Naive thymus-derived CD8-positive, alpha-beta T cell (primary cell): ENCODE measurements around the gene NFAT5. TPM values are rescaled to one million over a fixed set of nuclear protein-coding genes. Genes with fewer than 3 reads are reported as not detected.
"Not testable (repeated sequence)": the region's sequence is repeated elsewhere in the genome, so short reads cannot be mapped to it uniquely, and the experiment has no call there.

Source experiments
- ATAC-seq, 2 donors: fragments of 150-1000 bp; cut with Tn5 transposase in 1 of 2; sonication (Bioruptor Pico), chemical (Tn5 transposase) in 1 of 2; 1 replicate in 1 of 2; 2 replicates in 1 of 2; pipeline ENCODE4 v1.10.0; 2021; ENCODE audit warnings: mild to moderate bottlenecking in 2 of 2, moderate library complexity in 2 of 2
- POLR2A ChIA-PET: fragments of 350-600 bp; sonication (Branson Sonifier 250); formaldehyde crosslinking; loops from one replicate; lab custom pipeline; 2021; ENCODE audit warnings: antibody characterized with exemption; lab: Charles Lee
- DNase-seq, 10 donors: peaks; one replicate each; pipeline versions ENCODE4 v3.0.0 to v3.0.0-alpha.2; 2020 to 2022
- H3K27ac Mint-ChIP-seq, 10 donors: one replicate each; pipeline ENCODE4 v1.8.0; 2020 to 2022; ENCODE audit warnings: mild to moderate bottlenecking in 10 of 10, mixed read lengths in 10 of 10, moderate library complexity in 4 of 10, inconsistent platforms in 1 of 10
- H3K27me3 Mint-ChIP-seq, 5 donors: one replicate each; pipeline ENCODE4 v1.8.0; 2021 to 2022; ENCODE audit warnings: mixed read lengths in 5 of 5
- H3K36me3 Mint-ChIP-seq, 3 donors: one replicate each; pipeline ENCODE4 v1.8.0; 2020 to 2022; ENCODE audit warnings: mixed read lengths in 3 of 3, mild to moderate bottlenecking in 2 of 3, inconsistent platforms in 1 of 3
- H3K4me1 Mint-ChIP-seq, 4 donors: one replicate each; pipeline ENCODE4 v1.8.0; 2021 to 2022; ENCODE audit warnings: mixed read lengths in 4 of 4
- H3K4me3 Mint-ChIP-seq, 10 donors: one replicate each; pipeline ENCODE4 v1.8.0; 2020 to 2022; ENCODE audit warnings: mild to moderate bottlenecking in 10 of 10, mixed read lengths in 10 of 10, moderate library complexity in 6 of 10, inconsistent platforms in 1 of 10
- H3K9me3 Mint-ChIP-seq, 9 donors: one replicate each; pipeline ENCODE4 v1.8.0; 2020 to 2022; ENCODE audit warnings: mixed read lengths in 9 of 9, mild to moderate bottlenecking in 3 of 9, inconsistent platforms in 1 of 9, moderate library complexity in 1 of 9
- polyA plus RNA-seq, 3 donors: library from polyadenylated mRNA; unstranded; fragments of 300-500 nt; fragmentation: Illumina TruSeq; gene quantifications; one replicate each; pipeline ENCODE4 v1.2.3, GENCODE V29; 2021
- total RNA-seq, 8 experiments: library from RNA in 2 of 8; stranded (reverse) in 2 of 8; gene quantifications; one replicate each; pipeline ENCODE4 v1.2.3 and lab custom pipeline; 2021 to 2026

The NFAT5 gene
- total and polyA plus RNA-seq, 5 experiments from 2014 or later: 3.8 to 32.2 (median 6.7) TPM

GRCh38 chr16:69633375-69633774, 67.6 kb downstream of the NFAT5 start:
- POLR2A ChIA-PET: no interaction called here
- Mint-ChIP-seq H3K27me3 (no peaks in the 10 kb centered on the region), H3K36me3 (peaks cover 8 to 56% (median 32%) of the 10 kb centered on the region in 3 donors), H3K4me1 (no peaks in the 10 kb centered on the region), H3K27ac (peak overlapping the region in 3 of 10 donors; percentile 24 to 62 (median 50)), H3K4me3 (no peak overlapping the region), H3K9me3 (peaks cover 0 to 14% (median 0%) of the 10 kb centered on the region in 9 donors)
- ATAC-seq (no peak), DNase-seq (no peak)

- H3K4me3 Mint-ChIP-seq, H3K4me1 Mint-ChIP-seq, POLR2A ChIA-PET, H3K27me3 Mint-ChIP-seq, DNase-seq, ATAC-seq, H3K27ac Mint-ChIP-seq: not testable (repeated sequence)
- peaks cover 8 to 40% (median 31%) of the 10 kb centered on the region in 3 donors for H3K36me3 Mint-ChIP-seq
- H3K9me3 Mint-ChIP-seq: peaks cover 0 to 14% (median 0%) of the 10 kb centered on the region in 9 donors
Measured at GRCh38 chr16:69636563-69637146, 70.9 kb downstream of the NFAT5 start.

- POLR2A ChIA-PET, ATAC-seq, H3K27ac Mint-ChIP-seq, H3K4me3 Mint-ChIP-seq, DNase-seq, H3K4me1 Mint-ChIP-seq, H3K27me3 Mint-ChIP-seq: not testable (repeated sequence)
- Mint-ChIP-seq H3K9me3 (peaks cover 0 to 14% (median 0%) of the 10 kb centered on the region in 9 donors), H3K36me3 (peaks cover 8 to 34% (median 31%) of the 10 kb centered on the region in 3 donors)
Measured at GRCh38 chr16:69637206-69637865, 71.6 kb downstream of the NFAT5 start.

- ATAC-seq, DNase-seq, H3K4me3 Mint-ChIP-seq, H3K4me1 Mint-ChIP-seq, H3K27ac Mint-ChIP-seq, H3K9me3 Mint-ChIP-seq, H3K27me3 Mint-ChIP-seq: not testable (repeated sequence)
- POLR2A ChIA-PET: interaction anchor here (0.7 kb wide), 1 partner anchor 122 kb away, joined by 3 read pairs; no protein-coding TSS in a partner anchor
- H3K36me3 Mint-ChIP-seq: peaks cover 5 to 19% (median 6%) of the 10 kb centered on the region in 3 donors
Measured at GRCh38 chr16:69643997-69644396, 78.2 kb downstream of the NFAT5 start.

GRCh38 chr16:69644790-69645189, 79.0 kb downstream of the NFAT5 start:
- POLR2A ChIA-PET: interaction anchor here (0.7 kb wide), 1 partner anchor 121 kb away, joined by 3 read pairs; no protein-coding TSS in a partner anchor

GRCh38 chr16:69647020-69647419, 81.3 kb downstream of the NFAT5 start:
- no peak for DNase-seq
- Mint-ChIP-seq H3K27ac (peak overlapping the region in 1 of 10 donors; percentile 2), H3K9me3 (no peaks in the 10 kb centered on the region), H3K27me3 (no peaks in the 10 kb centered on the region), H3K36me3 (peaks cover 5 to 30% (median 6%) of the 10 kb centered on the region in 3 donors), H3K4me3 (no peak overlapping the region), H3K4me1 (peaks cover 0 to 8% (median 3%) of the 10 kb centered on the region in 4 donors)
- no peak for ATAC-seq
- POLR2A ChIA-PET: interaction anchor here (0.6 kb wide), 1 partner anchor 1122 kb away, joined by 4 read pairs; no protein-coding TSS in a partner anchor

More at GRCh38 chr16:69644790-69645189, 79.0 kb downstream of the NFAT5 start:
- Mint-ChIP-seq H3K27me3 (no peaks in the 10 kb centered on the region), H3K36me3 (peaks cover 5 to 22% (median 6%) of the 10 kb centered on the region in 3 donors), H3K4me1 (peaks cover 0 to 6% (median 1%) of the 10 kb centered on the region in 4 donors), H3K9me3 (no peaks in the 10 kb centered on the region), H3K4me3 (no peak overlapping the region), H3K27ac (peak overlapping the region in 1 of 10 donors; percentile 22)
- ATAC-seq (no peak), DNase-seq (no peak)

GRCh38 chr16:69651217-69651616, 85.5 kb downstream of the NFAT5 start:
- Mint-ChIP-seq H3K27me3 (no peaks in the 10 kb centered on the region), H3K4me1 (peaks cover 0 to 3% (median under 1%) of the 10 kb centered on the region in 4 donors), H3K4me3 (no peak overlapping the region), H3K36me3 (peaks cover 5 to 62% (median 9%) of the 10 kb centered on the region in 3 donors), H3K9me3 (no peaks in the 10 kb centered on the region), H3K27ac (peak overlapping the region in 2 of 10 donors; percentile 2 to 5)
- POLR2A ChIA-PET: no interaction called here
- DNase-seq: no peak
- ATAC-seq: no peak

GRCh38 chr16:69654280-69654931, 88.6 kb downstream of the NFAT5 start:
- Mint-ChIP-seq H3K4me1 (peaks cover 0 to 3% (median under 1%) of the 10 kb centered on the region in 4 donors), H3K9me3 (no peaks in the 10 kb centered on the region), H3K27me3 (no peaks in the 10 kb centered on the region), H3K36me3 (peaks cover 0 to 65% (median 8%) of the 10 kb centered on the region in 3 donors), H3K4me3 (no peak overlapping the region), H3K27ac (peak overlapping the region in 1 of 10 donors; percentile 29)
- ATAC-seq (no peak), DNase-seq (no peak)
- POLR2A ChIA-PET: no interaction called here

GRCh38 chr16:69660166-69660565, 94.4 kb downstream of the NFAT5 start:
- Mint-ChIP-seq H3K9me3 (no peaks in the 10 kb centered on the region), H3K27me3 (no peaks in the 10 kb centered on the region), H3K4me3 (no peak overlapping the region), H3K36me3 (peaks cover 0 to 67% (median 16%) of the 10 kb centered on the region in 3 donors), H3K4me1 (no peaks in the 10 kb centered on the region), H3K27ac (no peak overlapping the region)
- ATAC-seq (no peak), DNase-seq (no peak)
- POLR2A ChIA-PET: interaction anchor here (0.6 kb wide), 1 partner anchor 253 kb away, joined by 6 read pairs; no protein-coding TSS in a partner anchor

- no peak for ATAC-seq
- Mint-ChIP-seq H3K4me1 (no peaks in the 10 kb centered on the region), H3K9me3 (no peaks in the 10 kb centered on the region), H3K27ac (peak overlapping the region in 2 of 10 donors; percentile 27 to 75), H3K4me3 (no peak overlapping the region), H3K36me3 (peaks cover 0 to 51% (median 13%) of the 10 kb centered on the region in 3 donors), H3K27me3 (no peaks in the 10 kb centered on the region)
- POLR2A ChIA-PET: no interaction called here
- DNase-seq: no peak
Measured at GRCh38 chr16:69662901-69663300, 97.1 kb downstream of the NFAT5 start.

GRCh38 chr16:69663846-69664245, 98.1 kb downstream of the NFAT5 start:
- H3K9me3 Mint-ChIP-seq: no peaks in the 10 kb centered on the region
- peaks cover 0 to 48% (median 10%) of the 10 kb centered on the region in 3 donors for H3K36me3 Mint-ChIP-seq
- H3K4me3 Mint-ChIP-seq: no peak overlapping the region
- no peak for DNase-seq
- POLR2A ChIA-PET: no interaction called here
- H3K27ac Mint-ChIP-seq: no peak overlapping the region
- no peaks in the 10 kb centered on the region for H3K4me1 Mint-ChIP-seq
- no peak for ATAC-seq
- no peaks in the 10 kb centered on the region for H3K27me3 Mint-ChIP-seq

- DNase-seq: no peak
- no peaks in the 10 kb centered on the region for H3K4me1 Mint-ChIP-seq
- no peak for ATAC-seq
- POLR2A ChIA-PET: no interaction called here
- H3K27me3 Mint-ChIP-seq: no peaks in the 10 kb centered on the region
- H3K36me3 Mint-ChIP-seq: peaks cover 0 to 45% (median 4%) of the 10 kb centered on the region in 3 donors
- no peaks in the 10 kb centered on the region for H3K9me3 Mint-ChIP-seq
- no peak overlapping the region for H3K4me3 Mint-ChIP-seq
- no peak overlapping the region for H3K27ac Mint-ChIP-seq
Measured at GRCh38 chr16:69669577-69669976, 103.8 kb downstream of the NFAT5 start.
